ENCODE data around the gene HOXA13. TPM values are rescaled to one million over a fixed set of nuclear protein-coding genes. Genes with fewer than 3 reads are reported as not detected.

HOXA13 gene
- polyA plus RNA-seq, 1 donor from 2014 or later = not detected

GRCh38 chr7:27198138-27198841 lies 1.6 kb downstream of the HOXA13 start:
- TF ChIP-seq TAF1 (IDR thresholded peaks at IDR 0.05; ENCODE audit: low read depth) = no peak
- TF ChIP-seq EZH2 (IDR thresholded peaks at IDR 0.05; ENCODE audit: borderline replicate concordance, insufficient read depth, low read length, poor library complexity, severe bottlenecking) = no peak
- TF ChIP-seq POLR2AphosphoS5 (IDR thresholded peaks at IDR 0.05) = no peak
- TF ChIP-seq RAD21 (conservative IDR thresholded peaks at IDR 0.05) = no peak
- TF ChIP-seq EP300 (conservative IDR thresholded peaks at IDR 0.05; ENCODE audit: poor library complexity, severe bottlenecking) = no peak
- no peak for TF ChIP-seq REST (IDR thresholded peaks at IDR 0.05; ENCODE audit: borderline replicate concordance)
- TF ChIP-seq, protein P1, sequence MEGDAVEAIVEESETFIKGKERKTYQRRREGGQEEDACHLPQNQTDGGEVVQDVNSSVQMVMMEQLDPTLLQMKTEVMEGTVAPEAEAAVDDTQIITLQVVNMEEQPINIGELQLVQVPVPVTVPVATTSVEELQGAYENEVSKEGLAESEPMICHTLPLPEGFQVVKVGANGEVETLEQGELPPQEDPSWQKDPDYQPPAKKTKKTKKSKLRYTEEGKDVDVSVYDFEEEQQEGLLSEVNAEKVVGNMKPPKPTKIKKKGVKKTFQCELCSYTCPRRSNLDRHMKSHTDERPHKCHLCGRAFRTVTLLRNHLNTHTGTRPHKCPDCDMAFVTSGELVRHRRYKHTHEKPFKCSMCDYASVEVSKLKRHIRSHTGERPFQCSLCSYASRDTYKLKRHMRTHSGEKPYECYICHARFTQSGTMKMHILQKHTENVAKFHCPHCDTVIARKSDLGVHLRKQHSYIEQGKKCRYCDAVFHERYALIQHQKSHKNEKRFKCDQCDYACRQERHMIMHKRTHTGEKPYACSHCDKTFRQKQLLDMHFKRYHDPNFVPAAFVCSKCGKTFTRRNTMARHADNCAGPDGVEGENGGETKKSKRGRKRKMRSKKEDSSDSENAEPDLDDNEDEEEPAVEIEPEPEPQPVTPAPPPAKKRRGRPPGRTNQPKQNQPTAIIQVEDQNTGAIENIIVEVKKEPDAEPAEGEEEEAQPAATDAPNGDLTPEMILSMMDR (IDR thresholded peaks at IDR 0.05; ENCODE audit: poor library complexity, severe bottlenecking) = no peak
- TF ChIP-seq MXI1 (conservative IDR thresholded peaks at IDR 0.05; ENCODE audit: poor library complexity, severe bottlenecking) = no peak
- no peak for TF ChIP-seq SMC3 (conservative IDR thresholded peaks at IDR 0.05; ENCODE audit: poor library complexity)
- Histone ChIP-seq H3K4me2 (ENCODE audit: low read length) (no peak overlapping the region), H3K36me3 (ENCODE audit: insufficient read depth, low read length) (no peaks in the 10 kb centered on the region), H4K20me1 (ENCODE audit: insufficient read depth) (no peaks in the 10 kb centered on the region), H3K4me3 (ENCODE audit: low read length) (no peak overlapping the region), H3F3A (ENCODE audit: insufficient read depth, low read length, poor library complexity, severe bottlenecking) (no peaks in the 10 kb centered on the region), H3K9me3 (ENCODE audit: low read length) (no peaks in the 10 kb centered on the region), H3K27ac (ENCODE audit: low read length) (no peak overlapping the region), H2AFZ (ENCODE audit: low read depth, low read length) (no peak overlapping the region), H3K9me2 (ENCODE audit: insufficient read depth, low read length) (no peaks in the 10 kb centered on the region), H3K27me3 (ENCODE audit: insufficient read depth, low read depth, low read length) (peaks cover 93% of the 10 kb centered on the region), H3K9ac (ENCODE audit: low read length) (no peak overlapping the region), H3K79me2 (replicated peaks; ENCODE audit: insufficient read depth, low read length) (no peaks in the 10 kb centered on the region)

- H2AFZ ChIP-seq (ENCODE audit: low read depth, low read length) = no peak overlapping the region
- no peak overlapping the region for H3K9ac ChIP-seq (ENCODE audit: low read length)
- H3K27me3 ChIP-seq (ENCODE audit: insufficient read depth, low read depth, low read length) = peaks cover 93% of the 10 kb centered on the region
- H3K36me3 ChIP-seq (ENCODE audit: insufficient read depth, low read length) = no peaks in the 10 kb centered on the region
- H3K4me3 ChIP-seq (ENCODE audit: low read length) = no peak overlapping the region
- H3K9me2 ChIP-seq (ENCODE audit: insufficient read depth, low read length) = no peaks in the 10 kb centered on the region
- no peaks in the 10 kb centered on the region for H3K79me2 ChIP-seq (replicated peaks; ENCODE audit: insufficient read depth, low read length)
- no peak overlapping the region for H3K27ac ChIP-seq (ENCODE audit: low read length)
- H3K4me2 ChIP-seq (ENCODE audit: low read length) = no peak overlapping the region
- H4K20me1 ChIP-seq (ENCODE audit: insufficient read depth) = no peaks in the 10 kb centered on the region
- H3K9me3 ChIP-seq (ENCODE audit: low read length) = no peaks in the 10 kb centered on the region
- no peaks in the 10 kb centered on the region for H3F3A ChIP-seq (ENCODE audit: insufficient read depth, low read length, poor library complexity, severe bottlenecking)
- TF ChIP-seq POLR2AphosphoS5 (IDR thresholded peaks at IDR 0.05) (peak; percentile 9), REST (IDR thresholded peaks at IDR 0.05; ENCODE audit: borderline replicate concordance) (no peak), MXI1 (conservative IDR thresholded peaks at IDR 0.05; ENCODE audit: poor library complexity, severe bottlenecking) (no peak), SMC3 (conservative IDR thresholded peaks at IDR 0.05; ENCODE audit: poor library complexity) (no peak), EZH2 (IDR thresholded peaks at IDR 0.05; ENCODE audit: borderline replicate concordance, insufficient read depth, low read length, poor library complexity, severe bottlenecking) (no peak), EP300 (conservative IDR thresholded peaks at IDR 0.05; ENCODE audit: poor library complexity, severe bottlenecking) (no peak)
- TF ChIP-seq, protein P1 (IDR thresholded peaks at IDR 0.05; ENCODE audit: poor library complexity, severe bottlenecking) = no peak
Measured at GRCh38 chr7:27197137-27198042, 2.5 kb downstream of the HOXA13 start.

Data from neural cell (in vitro differentiated cells).